Breast epithelium (tissue), 4 donors: Measurements from ENCODE around the gene KANK2. TPM values are rescaled to one million over a fixed set of nuclear protein-coding genes. Genes with fewer than 3 reads are reported as not detected.
A peak's percentile ranks its signal among the peaks of the same experiment; 100 is the strongest.
"Not testable (repeated sequence)": the region's sequence is repeated elsewhere in the genome, so short reads cannot be mapped to it uniquely, and the experiment has no call there.

Source experiments
- DNase-seq, 2 donors: peaks; one replicate each; pipeline ENCODE4 v3.0.0-alpha.2; 2019; ENCODE audit warnings: low spot score in 2 of 2
- H3K27ac ChIP-seq, 2 donors: fragments of 200-600 bp; sonication (generic) in 1 of 2; one replicate each; pipeline ENCODE4 v1.5.1; 2016 to 2019; ENCODE audit warnings: mild to moderate bottlenecking in 1 of 2
- H3K27me3 ChIP-seq, 2 donors: fragments of 200-600 bp; sonication (generic) in 1 of 2; one replicate each; pipeline versions ENCODE4 v1.5.1 to v1.6.0; 2017 to 2019; ENCODE audit warnings: control low read depth in 1 of 2, mild to moderate bottlenecking in 1 of 2
- H3K36me3 ChIP-seq: fragments of 200-600 bp; one replicate; pipeline ENCODE4 v1.5.1; 2019
- H3K4me1 ChIP-seq, 2 donors: fragments of 200-600 bp; sonication (generic); one replicate each; pipeline ENCODE4 v1.5.1; 2016 to 2019; ENCODE audit warnings: control low read depth in 1 of 2
- H3K4me3 ChIP-seq, 3 donors: fragments of 200-600 bp; sonication (generic); 1 replicate in 2 of 3; 2 replicates in 1 of 3; pipeline ENCODE4 v1.5.1; 2016 to 2019; ENCODE audit warnings: mild to moderate bottlenecking in 3 of 3, moderate library complexity in 2 of 3
- H3K9me3 ChIP-seq, 2 donors: fragments of 200-600 bp; sonication (generic) in 1 of 2; one replicate each; pipeline ENCODE4 v1.5.1; 2016 to 2019; ENCODE audit warnings: control low read depth in 1 of 2
- CTCF ChIP-seq, 3 donors: fragments of 450-650 bp; IDR thresholded peaks; one replicate each; pipeline ENCODE4 v1.5.1; 2016 to 2017; ENCODE audit warnings: antibody characterized with exemption in 3 of 3, mild to moderate bottlenecking in 3 of 3, moderate library complexity in 3 of 3
- POLR2A ChIP-seq: fragments of 450-650 bp; IDR thresholded peaks from one replicate; pipeline ENCODE4 v1.6.1; 2016; ENCODE audit warnings: antibody characterized with exemption, mild to moderate bottlenecking, moderate library complexity
- POLR2AphosphoS5 ChIP-seq, 3 donors: sonication (generic); formaldehyde crosslinking; IDR thresholded peaks; one replicate each; pipeline ENCODE4 v1.6.1; 2017; ENCODE audit warnings: antibody characterized with exemption in 3 of 3
- intact Hi-C: fragments of 100-400 bp; cut with DNase I; formaldehyde crosslinking; loops from one replicate; pipeline ENCODE4 v1.15.1; 2023; ENCODE audit warnings: low total_unique reads
- total RNA-seq, 3 donors: library from RNA; depleted of rRNA; stranded (reverse); fragments of >200 nt; gene quantifications; one replicate each; pipeline ENCODE4 v1.1.0, GENCODE V29; 2016

The KANK2 gene
- total RNA-seq, 3 donors from 2014 or later, result 142 to 477 (median 197) TPM

GRCh38 chr19:11165486-11166030, 31.8 kb downstream of the KANK2 start:
- H3K9me3 ChIP-seq, result no peaks in the 10 kb centered on the region
- intact Hi-C loops, result no loop called here
- peaks cover 5% of the 10 kb centered on the region for H3K36me3 ChIP-seq
- H3K27ac ChIP-seq, result peak overlapping the region; percentile 71 to 91
- H3K27me3 ChIP-seq, result no peaks in the 10 kb centered on the region
- H3K4me3 ChIP-seq, result peak overlapping the region in 1 of 3 donors; percentile 41
- TF ChIP-seq CTCF (IDR thresholded peaks at IDR 0.05) (no peak), POLR2A (no peak), POLR2AphosphoS5 (IDR thresholded peaks at IDR 0.05) (no peak)
- H3K4me1 ChIP-seq, result peaks cover 0 to 2% of the 10 kb centered on the region in 2 donors
- DNase-seq, result no peak

GRCh38 chr19:11164879-11165406, 32.4 kb downstream of the KANK2 start:
- Histone ChIP-seq H3K27ac (peak overlapping the region; percentile 71 to 91), H3K4me3 (peak overlapping the region; percentile 20 to 41 (median 28))

GRCh38 chr19:11164296-11164695, 33.0 kb downstream of the KANK2 start:
- DNase-seq, result no peak
- Histone ChIP-seq H3K4me3 (peak overlapping the region; percentile 20 to 41 (median 28)), H3K4me1 (peaks cover 0 to 2% of the 10 kb centered on the region in 2 donors), H3K27me3 (no peaks in the 10 kb centered on the region), H3K27ac (peak overlapping the region; percentile 71 to 91), H3K9me3 (no peaks in the 10 kb centered on the region), H3K36me3 (no peaks in the 10 kb centered on the region)
- intact Hi-C loops, result no loop called here
- TF ChIP-seq POLR2AphosphoS5 (IDR thresholded peaks at IDR 0.05) (no peak), POLR2A (no peak), CTCF (IDR thresholded peaks at IDR 0.05) (no peak)

More at GRCh38 chr19:11164879-11165406, 32.4 kb downstream of the KANK2 start:
- no peaks in the 10 kb centered on the region for H3K9me3 ChIP-seq
- intact Hi-C loops, result no loop called here
- no peak for TF ChIP-seq CTCF (IDR thresholded peaks at IDR 0.05)
- no peak for TF ChIP-seq POLR2A
- TF ChIP-seq POLR2AphosphoS5 (IDR thresholded peaks at IDR 0.05), result peak in 2 of 3 donors; percentile 70 to 73
- H3K36me3 ChIP-seq, result peaks cover 4% of the 10 kb centered on the region
- no peaks in the 10 kb centered on the region for H3K27me3 ChIP-seq
- H3K4me1 ChIP-seq, result peaks cover 0 to 2% of the 10 kb centered on the region in 2 donors
- no peak for DNase-seq

- DNase-seq, H3K36me3 ChIP-seq, H3K27me3 ChIP-seq, H3K9me3 ChIP-seq, H3K4me3 ChIP-seq, intact Hi-C loops: not testable (repeated sequence)
- Histone ChIP-seq H3K27ac (peak overlapping the region in 1 of 2 donors; percentile 48), H3K4me1 (peaks cover 0 to 16% of the 10 kb centered on the region in 2 donors)
Observed at GRCh38 chr19:11160440-11160768, 36.9 kb downstream of the KANK2 start.

GRCh38 chr19:11159598-11160439, 37.5 kb downstream of the KANK2 start:
- no peak for DNase-seq
- intact Hi-C loops, result no loop called here
- TF ChIP-seq CTCF (IDR thresholded peaks at IDR 0.05) (peak in 1 of 3 donors; percentile 24), POLR2AphosphoS5 (IDR thresholded peaks at IDR 0.05) (peak in 1 of 3 donors; percentile 51), POLR2A (no peak)
- H3K36me3 ChIP-seq, result no peaks in the 10 kb centered on the region
- peak overlapping the region; percentile 65 to 76 for H3K27ac ChIP-seq
- H3K9me3 ChIP-seq, result no peaks in the 10 kb centered on the region
- H3K4me3 ChIP-seq, result no peak overlapping the region
- H3K27me3 ChIP-seq, result no peaks in the 10 kb centered on the region
- peaks cover 0 to 20% of the 10 kb centered on the region in 2 donors for H3K4me1 ChIP-seq
